Smooth muscle cell (in vitro differentiated cells): ENCODE results near the gene NUP93. TPM values are rescaled to one million over a fixed set of nuclear protein-coding genes. Genes with fewer than 3 reads are reported as not detected.

Source experiments
- DNase-seq: peaks from one replicate; lab custom pipeline; 2025; ENCODE audit not compliant: unreplicated experiment; lab: John Stamatoyannopoulos, UW
- H2AFZ ChIP-seq: fragments of 200-600 bp; sonication (generic); 2 replicates; pipeline ENCODE4 v1.6.0; 2016; ENCODE audit warnings: antibody characterized with exemption, low read depth, mild to moderate bottlenecking
- H3F3A ChIP-seq: fragments of 200-600 bp; sonication (generic); 2 replicates; pipeline ENCODE4 v1.6.0; 2017; ENCODE audit warnings: antibody characterized with exemption, low read depth
- H3K27ac ChIP-seq: fragments of 200-600 bp; sonication (generic); 2 replicates; pipeline ENCODE4 v1.5.1; 2016; ENCODE audit warnings: low read depth, mild to moderate bottlenecking
- H3K27me3 ChIP-seq: fragments of 200-600 bp; sonication (generic); 2 replicates; pipeline ENCODE4 v1.6.1; 2016; ENCODE audit warnings: low read depth, mild to moderate bottlenecking
- H3K36me3 ChIP-seq: fragments of 200-600 bp; sonication (generic); 2 replicates; pipeline ENCODE4 v1.5.1; 2016; ENCODE audit warnings: low read depth
- H3K4me1 ChIP-seq: fragments of 200-600 bp; sonication (generic); 2 replicates; pipeline ENCODE4 v1.5.1; 2016; ENCODE audit warnings: low read depth
- H3K4me2 ChIP-seq: fragments of 200-600 bp; sonication (generic); 2 replicates; pipeline ENCODE4 v1.6.0; 2016; ENCODE audit warnings: mild to moderate bottlenecking
- H3K4me3 ChIP-seq: fragments of 200-600 bp; sonication (generic); 2 replicates; pipeline ENCODE4 v1.5.1; 2016; ENCODE audit warnings: mild to moderate bottlenecking
- H3K79me2 ChIP-seq: fragments of 200-600 bp; sonication (generic); 2 replicates; pipeline ENCODE4 v1.6.0; 2016; ENCODE audit warnings: low read depth, mild to moderate bottlenecking
- H3K9ac ChIP-seq: fragments of 200-600 bp; sonication (generic); 2 replicates; pipeline ENCODE4 v1.6.0; 2016; ENCODE audit warnings: low read depth
- H3K9me3 ChIP-seq: fragments of 200-600 bp; sonication (generic); replicated peaks from 2 replicates; pipeline ENCODE4 v1.5.1; 2016; ENCODE audit warnings: low read depth
- H4K20me1 ChIP-seq: fragments of 200-600 bp; sonication (generic); 2 replicates; pipeline ENCODE4 v1.6.0; 2016; ENCODE audit warnings: low read depth
- WGBS: methylation state at CpG from one replicate; pipeline ENCODE4 v1.1.7; 2016; ENCODE audit warnings: low lambda C conversion rate; 5-methylcytosine and 5-hydroxymethylcytosine counted together
- polyA plus RNA-seq: library from polyadenylated mRNA; unstranded; fragments of >200 nt; fragmentation: Nextera tagmentation; extraction: Ambion mirVana; gene quantifications from 2 replicates; pipeline ENCODE4 v1.2.1, GENCODE V29; 2016
- total RNA-seq: library from RNA; depleted of rRNA; stranded (reverse); fragments of >200 nt; gene quantifications from 2 replicates; pipeline ENCODE4 v1.2.3, GENCODE V29; 2014
- TF ChIP-seq, protein P1 (sequence below): fragments of 200-600 bp; sonication (generic); IDR thresholded peaks from 2 replicates; pipeline ENCODE4 v1.5.1; 2017; ENCODE audit warnings: borderline replicate concordance, mild to moderate bottlenecking, antibody characterized with exemption; ENCODE audit not compliant: insufficient read depth, poor library complexity, severe bottlenecking

The NUP93 gene
- total and polyA plus RNA-seq, 2 experiments from 2014 or later, result 45.6 to 55.8 TPM

GRCh38 chr16:56767024-56767423 is 37.1 kb downstream of the NUP93 start:
- Histone ChIP-seq H2AFZ (no peak overlapping the region), H3K9ac (no peak overlapping the region), H3F3A (no peaks in the 10 kb centered on the region), H3K4me2 (no peak overlapping the region), H4K20me1 (peaks cover 6% of the 10 kb centered on the region), H3K4me3 (no peak overlapping the region), H3K4me1 (no peaks in the 10 kb centered on the region), H3K36me3 (no peaks in the 10 kb centered on the region), H3K79me2 (no peaks in the 10 kb centered on the region), H3K27me3 (no peaks in the 10 kb centered on the region), H3K27ac (no peak overlapping the region), H3K9me3 (no peaks in the 10 kb centered on the region)
- TF ChIP-seq, protein P1, sequence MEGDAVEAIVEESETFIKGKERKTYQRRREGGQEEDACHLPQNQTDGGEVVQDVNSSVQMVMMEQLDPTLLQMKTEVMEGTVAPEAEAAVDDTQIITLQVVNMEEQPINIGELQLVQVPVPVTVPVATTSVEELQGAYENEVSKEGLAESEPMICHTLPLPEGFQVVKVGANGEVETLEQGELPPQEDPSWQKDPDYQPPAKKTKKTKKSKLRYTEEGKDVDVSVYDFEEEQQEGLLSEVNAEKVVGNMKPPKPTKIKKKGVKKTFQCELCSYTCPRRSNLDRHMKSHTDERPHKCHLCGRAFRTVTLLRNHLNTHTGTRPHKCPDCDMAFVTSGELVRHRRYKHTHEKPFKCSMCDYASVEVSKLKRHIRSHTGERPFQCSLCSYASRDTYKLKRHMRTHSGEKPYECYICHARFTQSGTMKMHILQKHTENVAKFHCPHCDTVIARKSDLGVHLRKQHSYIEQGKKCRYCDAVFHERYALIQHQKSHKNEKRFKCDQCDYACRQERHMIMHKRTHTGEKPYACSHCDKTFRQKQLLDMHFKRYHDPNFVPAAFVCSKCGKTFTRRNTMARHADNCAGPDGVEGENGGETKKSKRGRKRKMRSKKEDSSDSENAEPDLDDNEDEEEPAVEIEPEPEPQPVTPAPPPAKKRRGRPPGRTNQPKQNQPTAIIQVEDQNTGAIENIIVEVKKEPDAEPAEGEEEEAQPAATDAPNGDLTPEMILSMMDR, result no peak
- 71% methylated on average over 3 of the region's 3 CpGs for WGBS
- no peak for DNase-seq

- H3K27ac ChIP-seq, result no peak overlapping the region
- no peaks in the 10 kb centered on the region for H3K27me3 ChIP-seq
- H3F3A ChIP-seq, result no peaks in the 10 kb centered on the region
- H3K4me3 ChIP-seq, result no peak overlapping the region
- TF ChIP-seq, protein P1, result no peak
- no peaks in the 10 kb centered on the region for H3K79me2 ChIP-seq
- no peaks in the 10 kb centered on the region for H3K9me3 ChIP-seq
- H3K4me2 ChIP-seq, result no peak overlapping the region
- 93% methylated on average over 3 of the region's 3 CpGs for whole genome bisulfite sequencing
- peaks cover 5% of the 10 kb centered on the region for H3K4me1 ChIP-seq
- H3K9ac ChIP-seq, result no peak overlapping the region
- no peak overlapping the region for H2AFZ ChIP-seq
- no peaks in the 10 kb centered on the region for H3K36me3 ChIP-seq
- no peak for DNase-seq
- H4K20me1 ChIP-seq, result peaks cover 11% of the 10 kb centered on the region
These were observed 39.7 kb downstream of the NUP93 start for GRCh38 chr16:56769677-56770076.

- Histone ChIP-seq H3K27me3 (no peaks in the 10 kb centered on the region), H3K4me2 (no peak overlapping the region)
- DNase-seq, result no peak
These were observed 41.8 kb downstream of the NUP93 start for GRCh38 chr16:56771558-56772279.

More at GRCh38 chr16:56771558-56772279, 41.8 kb downstream of the NUP93 start:
- no peak overlapping the region for H3K27ac ChIP-seq
- no peaks in the 10 kb centered on the region for H3K79me2 ChIP-seq
- H3K4me3 ChIP-seq, result no peak overlapping the region
- H3K9ac ChIP-seq, result no peak overlapping the region
- WGBS, result 91% methylated on average over 5 of the region's 5 CpGs
- H2AFZ ChIP-seq, result no peak overlapping the region
- H3F3A ChIP-seq, result peaks cover 2% of the 10 kb centered on the region
- H3K36me3 ChIP-seq, result no peaks in the 10 kb centered on the region
- peaks cover 12% of the 10 kb centered on the region for H3K4me1 ChIP-seq
- H3K9me3 ChIP-seq, result no peaks in the 10 kb centered on the region
- peaks cover 14% of the 10 kb centered on the region for H4K20me1 ChIP-seq
- TF ChIP-seq, protein P1, result no peak
